ENCODE measurements around the gene KDM1A. TPM values are rescaled to one million over a fixed set of nuclear protein-coding genes. Genes with fewer than 3 reads are reported as not detected.

The KDM1A gene
- total and polyA plus RNA-seq, 2 of the 13 experiments (the other 11 are each of a cell fraction or from before 2014, with no cell fraction given): 81.3 to 173 TPM

DNA sequence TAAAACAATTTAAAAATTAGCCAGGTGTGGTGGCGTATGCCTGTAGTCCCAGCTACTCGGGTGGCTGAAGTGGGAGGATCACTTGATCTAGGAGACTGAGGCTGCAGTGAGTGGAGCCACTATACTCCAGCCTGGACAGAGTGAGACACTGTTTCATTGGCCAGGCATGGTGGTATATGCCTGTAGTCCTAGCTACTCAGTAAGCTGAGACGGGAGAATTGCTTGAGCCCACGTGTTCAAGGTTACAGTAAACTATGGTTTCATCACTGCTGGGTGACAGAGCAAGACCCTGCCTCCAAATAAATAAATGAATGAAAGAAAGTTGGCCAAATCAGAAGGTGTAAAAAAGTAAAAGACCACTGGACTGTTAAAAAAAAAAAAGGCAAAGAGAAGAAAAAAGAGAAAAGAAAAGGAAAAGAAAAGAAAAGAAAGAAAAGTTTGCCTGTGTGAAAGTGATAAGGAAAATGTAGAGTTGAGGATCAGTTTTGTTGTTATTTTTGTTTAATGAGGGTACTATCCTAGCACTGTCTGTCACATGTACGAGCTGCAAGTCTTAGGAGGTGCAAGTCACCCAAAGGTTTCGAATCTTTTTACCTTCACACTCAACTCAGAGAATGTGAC is 97.1 kb downstream of the KDM1A start (continued):
- TF ChIP-seq, protein P1, sequence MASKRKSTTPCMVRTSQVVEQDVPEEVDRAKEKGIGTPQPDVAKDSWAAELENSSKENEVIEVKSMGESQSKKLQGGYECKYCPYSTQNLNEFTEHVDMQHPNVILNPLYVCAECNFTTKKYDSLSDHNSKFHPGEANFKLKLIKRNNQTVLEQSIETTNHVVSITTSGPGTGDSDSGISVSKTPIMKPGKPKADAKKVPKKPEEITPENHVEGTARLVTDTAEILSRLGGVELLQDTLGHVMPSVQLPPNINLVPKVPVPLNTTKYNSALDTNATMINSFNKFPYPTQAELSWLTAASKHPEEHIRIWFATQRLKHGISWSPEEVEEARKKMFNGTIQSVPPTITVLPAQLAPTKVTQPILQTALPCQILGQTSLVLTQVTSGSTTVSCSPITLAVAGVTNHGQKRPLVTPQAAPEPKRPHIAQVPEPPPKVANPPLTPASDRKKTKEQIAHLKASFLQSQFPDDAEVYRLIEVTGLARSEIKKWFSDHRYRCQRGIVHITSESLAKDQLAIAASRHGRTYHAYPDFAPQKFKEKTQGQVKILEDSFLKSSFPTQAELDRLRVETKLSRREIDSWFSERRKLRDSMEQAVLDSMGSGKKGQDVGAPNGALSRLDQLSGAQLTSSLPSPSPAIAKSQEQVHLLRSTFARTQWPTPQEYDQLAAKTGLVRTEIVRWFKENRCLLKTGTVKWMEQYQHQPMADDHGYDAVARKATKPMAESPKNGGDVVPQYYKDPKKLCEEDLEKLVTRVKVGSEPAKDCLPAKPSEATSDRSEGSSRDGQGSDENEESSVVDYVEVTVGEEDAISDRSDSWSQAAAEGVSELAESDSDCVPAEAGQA (IDR thresholded peaks at IDR 0.05; ENCODE audit: low read depth): no peak
- TF ChIP-seq, protein P1 (CRISPR knock-in tag; IDR thresholded peaks at IDR 0.05; ENCODE audit: borderline replicate concordance): no peak
- TF ChIP-seq, protein P2, sequence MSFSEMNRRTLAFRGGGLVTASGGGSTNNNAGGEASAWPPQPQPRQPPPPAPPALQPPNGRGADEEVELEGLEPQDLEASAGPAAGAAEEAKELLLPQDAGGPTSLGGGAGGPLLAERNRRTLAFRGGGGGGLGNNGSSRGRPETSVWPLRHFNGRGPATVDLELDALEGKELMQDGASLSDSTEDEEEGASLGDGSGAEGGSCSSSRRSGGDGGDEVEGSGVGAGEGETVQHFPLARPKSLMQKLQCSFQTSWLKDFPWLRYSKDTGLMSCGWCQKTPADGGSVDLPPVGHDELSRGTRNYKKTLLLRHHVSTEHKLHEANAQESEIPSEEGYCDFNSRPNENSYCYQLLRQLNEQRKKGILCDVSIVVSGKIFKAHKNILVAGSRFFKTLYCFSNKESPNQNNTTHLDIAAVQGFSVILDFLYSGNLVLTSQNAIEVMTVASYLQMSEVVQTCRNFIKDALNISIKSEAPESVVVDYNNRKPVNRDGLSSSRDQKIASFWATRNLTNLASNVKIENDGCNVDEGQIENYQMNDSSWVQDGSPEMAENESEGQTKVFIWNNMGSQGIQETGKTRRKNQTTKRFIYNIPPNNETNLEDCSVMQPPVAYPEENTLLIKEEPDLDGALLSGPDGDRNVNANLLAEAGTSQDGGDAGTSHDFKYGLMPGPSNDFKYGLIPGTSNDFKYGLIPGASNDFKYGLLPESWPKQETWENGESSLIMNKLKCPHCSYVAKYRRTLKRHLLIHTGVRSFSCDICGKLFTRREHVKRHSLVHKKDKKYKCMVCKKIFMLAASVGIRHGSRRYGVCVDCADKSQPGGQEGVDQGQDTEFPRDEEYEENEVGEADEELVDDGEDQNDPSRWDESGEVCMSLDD (CRISPR knock-in tag; IDR thresholded peaks at IDR 0.05; ENCODE audit: borderline replicate concordance): no peak
- TF ChIP-seq ZNF737 (CRISPR knock-in tag; IDR thresholded peaks at IDR 0.05; ENCODE audit: borderline replicate concordance) (no peak), SIN3B (IDR thresholded peaks at IDR 0.05; ENCODE audit: low read length) (no peak), BHLHE40 (IDR thresholded peaks at IDR 0.05; ENCODE audit: low read length) (no peak), SALL1 (CRISPR knock-in tag; IDR thresholded peaks at IDR 0.05) (peak; percentile 33; the same call in 1 of the 2 replicates)
- TF ChIP-seq, protein P3, sequence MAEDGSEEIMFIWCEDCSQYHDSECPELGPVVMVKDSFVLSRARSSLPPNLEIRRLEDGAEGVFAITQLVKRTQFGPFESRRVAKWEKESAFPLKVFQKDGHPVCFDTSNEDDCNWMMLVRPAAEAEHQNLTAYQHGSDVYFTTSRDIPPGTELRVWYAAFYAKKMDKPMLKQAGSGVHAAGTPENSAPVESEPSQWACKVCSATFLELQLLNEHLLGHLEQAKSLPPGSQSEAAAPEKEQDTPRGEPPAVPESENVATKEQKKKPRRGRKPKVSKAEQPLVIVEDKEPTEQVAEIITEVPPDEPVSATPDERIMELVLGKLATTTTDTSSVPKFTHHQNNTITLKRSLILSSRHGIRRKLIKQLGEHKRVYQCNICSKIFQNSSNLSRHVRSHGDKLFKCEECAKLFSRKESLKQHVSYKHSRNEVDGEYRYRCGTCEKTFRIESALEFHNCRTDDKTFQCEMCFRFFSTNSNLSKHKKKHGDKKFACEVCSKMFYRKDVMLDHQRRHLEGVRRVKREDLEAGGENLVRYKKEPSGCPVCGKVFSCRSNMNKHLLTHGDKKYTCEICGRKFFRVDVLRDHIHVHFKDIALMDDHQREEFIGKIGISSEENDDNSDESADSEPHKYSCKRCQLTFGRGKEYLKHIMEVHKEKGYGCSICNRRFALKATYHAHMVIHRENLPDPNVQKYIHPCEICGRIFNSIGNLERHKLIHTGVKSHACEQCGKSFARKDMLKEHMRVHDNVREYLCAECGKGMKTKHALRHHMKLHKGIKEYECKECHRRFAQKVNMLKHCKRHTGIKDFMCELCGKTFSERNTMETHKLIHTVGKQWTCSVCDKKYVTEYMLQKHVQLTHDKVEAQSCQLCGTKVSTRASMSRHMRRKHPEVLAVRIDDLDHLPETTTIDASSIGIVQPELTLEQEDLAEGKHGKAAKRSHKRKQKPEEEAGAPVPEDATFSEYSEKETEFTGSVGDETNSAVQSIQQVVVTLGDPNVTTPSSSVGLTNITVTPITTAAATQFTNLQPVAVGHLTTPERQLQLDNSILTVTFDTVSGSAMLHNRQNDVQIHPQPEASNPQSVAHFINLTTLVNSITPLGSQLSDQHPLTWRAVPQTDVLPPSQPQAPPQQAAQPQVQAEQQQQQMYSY (CRISPR knock-in tag; IDR thresholded peaks at IDR 0.05): no peak
- TF ChIP-seq, protein P4, sequence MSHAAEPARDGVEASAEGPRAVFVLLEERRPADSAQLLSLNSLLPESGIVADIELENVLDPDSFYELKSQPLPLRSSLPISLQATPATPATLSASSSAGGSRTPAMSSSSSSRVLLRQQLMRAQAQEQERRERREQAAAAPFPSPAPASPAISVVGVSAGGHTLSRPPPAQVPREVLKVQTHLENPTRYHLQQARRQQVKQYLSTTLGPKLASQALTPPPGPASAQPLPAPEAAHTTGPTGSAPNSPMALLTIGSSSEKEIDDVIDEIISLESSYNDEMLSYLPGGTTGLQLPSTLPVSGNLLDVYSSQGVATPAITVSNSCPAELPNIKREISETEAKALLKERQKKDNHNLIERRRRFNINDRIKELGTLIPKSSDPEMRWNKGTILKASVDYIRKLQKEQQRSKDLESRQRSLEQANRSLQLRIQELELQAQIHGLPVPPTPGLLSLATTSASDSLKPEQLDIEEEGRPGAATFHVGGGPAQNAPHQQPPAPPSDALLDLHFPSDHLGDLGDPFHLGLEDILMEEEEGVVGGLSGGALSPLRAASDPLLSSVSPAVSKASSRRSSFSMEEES (CRISPR knock-in tag; IDR thresholded peaks at IDR 0.05): 0 out of 2 replicates have a peak, but pooled peaks have one; percentile 41

All from HepG2 (cell line).